Left cardiac atrium (tissue), 4 donors: ENCODE measurements around the gene F11R. TPM values are rescaled to one million over a fixed set of nuclear protein-coding genes. Genes with fewer than 3 reads are reported as not detected.
"Not testable (repeated sequence)": the region's sequence is repeated elsewhere in the genome, so short reads cannot be mapped to it uniquely, and the experiment has no call there.

Experiments used
- ATAC-seq, 2 donors: fragments of 200-7000 bp; cut with Tn5 transposase; one replicate each; pipeline ENCODE4 v1.9.1; 2020; ENCODE audit warnings: mild to moderate bottlenecking in 2 of 2, moderate library complexity in 2 of 2
- DNase-seq: peaks from one replicate; pipeline ENCODE4 v3.0.0-alpha.2; 2020
- intact Hi-C, 2 donors: fragments of 100-400 bp; cut with DNase I; formaldehyde crosslinking; loops; one replicate each; pipeline versions ENCODE4 v1.14.1 to v1.15.1; 2022 to 2023
- total RNA-seq, 2 donors: library from RNA; stranded (reverse); fragmentation: NEBNext Ultra II Directional; extraction: Animal tissue kit (Norgen Biotek cat#: 25700); gene quantifications; one replicate each; pipeline ENCODE4 v1.2.1, GENCODE V29; 2021
- donor health status: DM: no; HTN: yes; CAD: no.
- donor health status: DM: no; HTN: yes; CAD: no; lungs with severe emphysema.
- donor health status: DM: yes; HTN: yes; CAD: no.
- donor health status: Dilated cardiomyopathy.

Gene F11R
- total RNA-seq, 2 donors from 2014 or later: 16.4 to 18.0 TPM

DNA sequence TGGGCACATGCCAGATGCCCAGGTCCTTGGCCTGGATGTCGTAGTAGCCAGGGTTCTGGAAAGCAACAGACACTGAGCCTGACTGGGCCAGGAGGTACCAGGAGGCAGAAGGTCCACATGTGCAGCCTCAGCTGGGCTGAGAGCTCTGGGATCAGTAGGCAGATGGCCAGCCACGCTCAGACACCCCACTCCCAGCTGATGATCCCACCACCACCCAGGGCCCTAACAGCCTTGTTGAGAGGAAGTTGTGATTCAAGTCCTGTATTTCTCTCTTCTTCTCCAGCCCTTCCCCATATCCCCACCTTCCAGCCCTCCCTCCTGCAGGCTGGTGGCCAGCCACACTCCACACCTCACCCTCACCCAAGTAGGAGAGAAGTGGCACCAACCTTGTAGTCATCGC is 70.3 kb downstream of the F11R start:
- ATAC-seq (peak; percentile 9 to 46), DNase-seq (no peak)
- intact Hi-C loops: loop anchor here (5.0 kb wide), 2 partner anchors 113 to 223 kb away; no protein-coding TSS in a partner anchor

GRCh38 chr1:160949881-160950280 is 71.1 kb downstream of the F11R start:
- ATAC-seq (no peak), DNase-seq (no peak)
- intact Hi-C loops: loop anchor here (5.0 kb wide), 2 partner anchors 113 to 223 kb away; no protein-coding TSS in a partner anchor

GRCh38 chr1:160949216-160949880 is 71.6 kb downstream of the F11R start:
- ATAC-seq, DNase-seq, intact Hi-C loops: not testable (repeated sequence)

- intact Hi-C loops, DNase-seq: not testable (repeated sequence)
- ATAC-seq: peak in 1 of 2 donors; percentile 15
These were observed 73.7 kb downstream of the F11R start for GRCh38 chr1:160947174-160947759.

DNA sequence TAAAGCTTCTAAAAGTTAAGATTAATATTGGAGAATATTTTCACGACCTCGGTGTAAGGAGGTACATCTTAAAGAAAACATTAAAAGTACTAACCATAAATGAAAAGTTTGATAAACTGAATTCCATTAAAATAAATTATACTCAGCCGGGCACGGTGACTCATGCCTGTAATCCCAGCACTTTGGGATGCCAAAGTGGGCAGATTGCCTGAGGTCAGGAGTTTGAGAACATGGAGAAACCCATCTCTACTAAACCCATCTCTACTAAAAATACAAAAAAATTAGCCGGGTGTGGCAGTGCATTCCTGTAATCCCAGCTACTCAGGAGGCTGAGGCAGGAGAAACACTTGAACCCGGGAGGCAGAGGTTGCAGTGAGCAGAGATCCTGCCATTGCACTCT is 75.1 kb downstream of the F11R start:
- intact Hi-C loops, DNase-seq: not testable (repeated sequence)
- peak in 1 of 2 donors; percentile 67 for ATAC-seq

Other genes starting within 250 kb of the F11R start
- gene LY9, start 225.0 kb downstream of the F11R start, total RNA-seq: under 1 TPM; 0.65 to 0.71 TPM
- gene CD244, start 158.3 kb downstream of the F11R start, total RNA-seq: under 1 TPM; 0.50 to 0.80 TPM
- 100 to 1,000 TPM; 143 to 389 TPM for gene ITLN1, start 136.0 kb downstream of the F11R start, total RNA-seq
- under 1 TPM; 0.21 to 0.97 TPM for gene ITLN2, start 66.3 kb downstream of the F11R start, total RNA-seq
- gene TSTD1, start 17.8 kb upstream of the F11R start, total RNA-seq: 10 to 100 TPM; 21.6 to 23.5 TPM
- 10 to 100 TPM; 33.7 to 34.4 TPM for gene USF1, start 24.8 kb upstream of the F11R start, total RNA-seq
- 10 to 100 TPM in 1 of 2 donors, 1 to 10 TPM in 1; 7.4 to 10.0 TPM for gene ARHGAP30, start 48.7 kb upstream of the F11R start, total RNA-seq
- gene NECTIN4, start 68.4 kb upstream of the F11R start, total RNA-seq: under 1 TPM in 1 of 2 donors, not detected in 1; 0.08 TPM
- 1 to 10 TPM; 3.5 to 5.7 TPM for gene KLHDC9, start 77.2 kb upstream of the F11R start, total RNA-seq
- 10 to 100 TPM; 50.5 to 63.7 TPM for gene PFDN2, start 96.9 kb upstream of the F11R start, total RNA-seq
- gene NIT1, start 97.0 kb upstream of the F11R start, total RNA-seq: 10 to 100 TPM; 21.8 to 27.6 TPM
- 10 to 100 TPM; 26.1 to 30.2 TPM for gene DEDD, start 111.5 kb upstream of the F11R start, total RNA-seq
- gene UFC1, start 132.8 kb upstream of the F11R start, total RNA-seq: 10 to 100 TPM; 77.7 to 83.8 TPM
- 10 to 100 TPM; 13.4 to 20.8 TPM for gene USP21, start 138.3 kb upstream of the F11R start, total RNA-seq
- 10 to 100 TPM; 12.7 to 16.3 TPM for gene PPOX, start 145.3 kb upstream of the F11R start, total RNA-seq
- 10 to 100 TPM; 19.7 to 25.2 TPM for gene B4GALT3, start 156.4 kb upstream of the F11R start, total RNA-seq
- 100 to 1,000 TPM in 1 of 2 donors, 10 to 100 TPM in 1; 16.5 to 117 TPM for gene ADAMTS4, start 177.9 kb upstream of the F11R start, total RNA-seq
- 100 to 1,000 TPM; 169 to 198 TPM for gene NDUFS2, start 181.2 kb upstream of the F11R start, total RNA-seq
- 10 to 100 TPM; 35.9 to 92.7 TPM for gene FCER1G, start 194.1 kb upstream of the F11R start, total RNA-seq
- under 1 TPM in 1 of 2 donors, not detected in 1; 0.76 TPM for gene APOA2, start 202.5 kb upstream of the F11R start, total RNA-seq
- 10 to 100 TPM; 31.2 to 34.8 TPM for gene TOMM40L, start 204.9 kb upstream of the F11R start, total RNA-seq
- gene NR1I3, start 217.1 kb upstream of the F11R start, total RNA-seq: not detected
- under 1 TPM; 0.34 to 0.62 TPM for gene PCP4L1, start 237.6 kb upstream of the F11R start, total RNA-seq